ENCODE measurements around the gene NUPR1.
"Not testable (repeated sequence)": the region's sequence is repeated elsewhere in the genome, so short reads cannot be mapped to it uniquely, and the experiment has no call there.

Gene NUPR1

GRCh38 chr16:28567292-28567691 lies 28.5 kb upstream of the NUPR1 start:
- no peak overlapping the region for H3K4me3 Mint-ChIP-seq
- H3K9me3 Mint-ChIP-seq = peaks cover 2 to 7% of the 10 kb centered on the region in 2 donors
- ATAC-seq (replicated peaks) (no peak), DNase-seq (no peak)
- H3K4me1 Mint-ChIP-seq (ENCODE audit: low read depth in 2 of 2) = peaks cover 24 to 34% of the 10 kb centered on the region in 2 donors
- H3K27ac Mint-ChIP-seq = no peak overlapping the region
- peaks cover 5% of the 10 kb centered on the region for H3K36me3 Mint-ChIP-seq (ENCODE audit: insufficient read depth)
- H3K27me3 Mint-ChIP-seq = no peaks in the 10 kb centered on the region

- Mint-ChIP-seq H3K4me1 (ENCODE audit: low read depth in 2 of 2) (peaks cover 23 to 31% of the 10 kb centered on the region in 2 donors), H3K27ac (peak overlapping the region in 1 of 2 donors; percentile 49)
- not testable (repeated sequence) for H3K9me3 Mint-ChIP-seq; H3K27me3 Mint-ChIP-seq; H3K36me3 Mint-ChIP-seq (ENCODE audit: insufficient read depth); ATAC-seq (replicated peaks); H3K4me3 Mint-ChIP-seq; DNase-seq
Measured at GRCh38 chr16:28566233-28566925, 27.6 kb upstream of the NUPR1 start.

- Mint-ChIP-seq H3K27me3 (no peaks in the 10 kb centered on the region), H3K4me3 (no peak overlapping the region), H3K9me3 (peaks cover 2 to 7% of the 10 kb centered on the region in 2 donors), H3K27ac (peak overlapping the region; percentile 36 to 52), H3K36me3 (ENCODE audit: insufficient read depth) (peaks cover 16% of the 10 kb centered on the region), H3K4me1 (ENCODE audit: low read depth in 2 of 2) (peaks cover 20 to 26% of the 10 kb centered on the region in 2 donors)
- DNase-seq = no peak
- no peak for ATAC-seq (replicated peaks)
Measured at GRCh38 chr16:28563218-28563617, 24.4 kb upstream of the NUPR1 start.

GRCh38 chr16:28562199-28562598 lies 23.4 kb upstream of the NUPR1 start:
- DNase-seq = no peak
- no peak overlapping the region for H3K4me3 Mint-ChIP-seq
- peaks cover 27% of the 10 kb centered on the region for H3K36me3 Mint-ChIP-seq (ENCODE audit: insufficient read depth)
- H3K27me3 Mint-ChIP-seq = no peaks in the 10 kb centered on the region
- H3K9me3 Mint-ChIP-seq = peaks cover 0 to 1% of the 10 kb centered on the region in 2 donors
- ATAC-seq (replicated peaks) = no peak
- H3K4me1 Mint-ChIP-seq (ENCODE audit: low read depth in 2 of 2) = peaks cover 18 to 20% of the 10 kb centered on the region in 2 donors
- peak overlapping the region; percentile 36 to 52 for H3K27ac Mint-ChIP-seq

GRCh38 chr16:28561557-28562187 lies 22.9 kb upstream of the NUPR1 start:
- no peak overlapping the region for H3K27ac Mint-ChIP-seq
- no peaks in the 10 kb centered on the region for H3K9me3 Mint-ChIP-seq
- H3K36me3 Mint-ChIP-seq (ENCODE audit: insufficient read depth) = peaks cover 30% of the 10 kb centered on the region
- no peaks in the 10 kb centered on the region for H3K27me3 Mint-ChIP-seq
- ATAC-seq (replicated peaks) (no peak), DNase-seq (no peak)
- peaks cover 18 to 19% of the 10 kb centered on the region in 2 donors for H3K4me1 Mint-ChIP-seq (ENCODE audit: low read depth in 2 of 2)
- no peak overlapping the region for H3K4me3 Mint-ChIP-seq

GRCh38 chr16:28558456-28558855 lies 19.7 kb upstream of the NUPR1 start:
- H3K4me1 Mint-ChIP-seq (ENCODE audit: low read depth in 2 of 2) = peaks cover 17 to 19% of the 10 kb centered on the region in 2 donors
- H3K9me3 Mint-ChIP-seq = no peaks in the 10 kb centered on the region
- DNase-seq = no peak
- peaks cover 41% of the 10 kb centered on the region for H3K36me3 Mint-ChIP-seq (ENCODE audit: insufficient read depth)
- ATAC-seq (replicated peaks) = no peak
- no peak overlapping the region for H3K4me3 Mint-ChIP-seq
- no peak overlapping the region for H3K27ac Mint-ChIP-seq
- no peaks in the 10 kb centered on the region for H3K27me3 Mint-ChIP-seq

GRCh38 chr16:28556914-28557320 lies 18.1 kb upstream of the NUPR1 start:
- Mint-ChIP-seq H3K36me3 (ENCODE audit: insufficient read depth) (peaks cover 44% of the 10 kb centered on the region), H3K4me3 (no peak overlapping the region), H3K27me3 (no peaks in the 10 kb centered on the region), H3K4me1 (ENCODE audit: low read depth in 2 of 2) (peaks cover 11 to 15% of the 10 kb centered on the region in 2 donors), H3K27ac (no peak overlapping the region), H3K9me3 (no peaks in the 10 kb centered on the region)
- ATAC-seq (replicated peaks) (no peak), DNase-seq (no peak)

GRCh38 chr16:28555561-28555960 lies 16.8 kb upstream of the NUPR1 start:
- Mint-ChIP-seq H3K4me1 (ENCODE audit: low read depth in 2 of 2) (peaks cover 7 to 14% of the 10 kb centered on the region in 2 donors), H3K27me3 (no peaks in the 10 kb centered on the region), H3K27ac (no peak overlapping the region), H3K36me3 (ENCODE audit: insufficient read depth) (peaks cover 42% of the 10 kb centered on the region), H3K9me3 (no peaks in the 10 kb centered on the region), H3K4me3 (peak overlapping the region in 1 of 2 donors; percentile 91)
- no peak for ATAC-seq (replicated peaks)
- no peak for DNase-seq

GRCh38 chr16:28554634-28555423 lies 16.1 kb upstream of the NUPR1 start:
- Mint-ChIP-seq H3K4me3 (peak overlapping the region; percentile 75 to 91), H3K27ac (peak overlapping the region; percentile 11 to 93), H3K9me3 (no peaks in the 10 kb centered on the region), H3K4me1 (ENCODE audit: low read depth in 2 of 2) (peaks cover 7 to 14% of the 10 kb centered on the region in 2 donors), H3K36me3 (ENCODE audit: insufficient read depth) (peaks cover 40% of the 10 kb centered on the region), H3K27me3 (no peaks in the 10 kb centered on the region)
- no peak for ATAC-seq (replicated peaks)
- no peak for DNase-seq

GRCh38 chr16:28553776-28554633 lies 15.2 kb upstream of the NUPR1 start, which contains the start of gene SGF29:
Gene SGF29, plus strand, starts transcription at chr16:28553920. Its CDS starts 27,150 bp downstream, at chr16:28581070.
- Mint-ChIP-seq H3K27ac (peak within 1 kb of the TSS; percentile 93 to 96), H3K27me3 (peaks cover 0 to 5% of the 10 kb centered on the region in 2 donors), H3K9me3 (no peaks in the 10 kb centered on the region), H3K36me3 (ENCODE audit: insufficient read depth) (peaks cover 40% of the 10 kb centered on the region), H3K4me3 (peak within 1 kb of the TSS; percentile 75 to 91), H3K4me1 (ENCODE audit: low read depth in 2 of 2) (peaks cover 7 to 14% of the 10 kb centered on the region in 2 donors)
- DNase-seq = peak; percentile 92 to 94 (median 93)
- peak; percentile 84 for ATAC-seq (replicated peaks)

- Mint-ChIP-seq H3K4me3 (no peak overlapping the region), H3K9me3 (no peaks in the 10 kb centered on the region), H3K27me3 (peaks cover 0 to 5% of the 10 kb centered on the region in 2 donors), H3K27ac (no peak overlapping the region), H3K36me3 (ENCODE audit: insufficient read depth) (peaks cover 14% of the 10 kb centered on the region), H3K4me1 (ENCODE audit: low read depth in 2 of 2) (peaks cover under 1% of the 10 kb centered on the region in 2 donors)
- DNase-seq (no peak), ATAC-seq (replicated peaks) (no peak)
Measured at GRCh38 chr16:28549301-28549899, 10.6 kb upstream of the NUPR1 start.

GRCh38 chr16:28548306-28548802 lies 9.6 kb upstream of the NUPR1 start:
- no peak for ATAC-seq (replicated peaks)
- DNase-seq = no peak
- Mint-ChIP-seq H3K27me3 (peaks cover 0 to 5% of the 10 kb centered on the region in 2 donors), H3K4me3 (no peak overlapping the region), H3K27ac (no peak overlapping the region), H3K36me3 (ENCODE audit: insufficient read depth) (peaks cover 4% of the 10 kb centered on the region), H3K9me3 (no peaks in the 10 kb centered on the region), H3K4me1 (ENCODE audit: low read depth in 2 of 2) (no peaks in the 10 kb centered on the region)

All from effector memory CD8-positive, alpha-beta T cell (primary cell).